NCI-H2107 (cell line): ENCODE data around the gene RAB33B.

ENCODE experiments used
- DNase-seq: peaks from one replicate; lab custom pipeline; 2025; lab: John Stamatoyannopoulos, UW

The RAB33B gene

GRCh38 chr4:139508581-139509237, 54.8 kb downstream of the RAB33B start:
- DNase-seq, result no peak

- DNase-seq, result no peak
Observed at GRCh38 chr4:139509727-139510410, 55.9 kb downstream of the RAB33B start.

GRCh38 chr4:139511320-139511719, 57.4 kb downstream of the RAB33B start:
- no peak for DNase-seq

- DNase-seq, result no peak
Observed at GRCh38 chr4:139514382-139515059, 60.6 kb downstream of the RAB33B start.

GRCh38 chr4:139515531-139515958, 61.6 kb downstream of the RAB33B start:
- DNase-seq, result no peak

GRCh38 chr4:139521754-139522401, 68.0 kb downstream of the RAB33B start:
- DNase-seq, result no peak

- DNase-seq, result no peak
Observed at GRCh38 chr4:139522457-139522856, 68.5 kb downstream of the RAB33B start.

- DNase-seq, result no peak
Observed at GRCh38 chr4:139523076-139523475, 69.2 kb downstream of the RAB33B start.

GRCh38 chr4:139524062-139524631, 70.2 kb downstream of the RAB33B start:
- DNase-seq, result no peak

GRCh38 chr4:139525414-139525813, 71.5 kb downstream of the RAB33B start:
- no peak for DNase-seq
